ENCODE data around the gene SMIM44. TPM values are rescaled to one million over a fixed set of nuclear protein-coding genes. Genes with fewer than 3 reads are reported as not detected.

SMIM44 gene
- total and polyA plus RNA-seq, 4 donors, result not detected

- Histone ChIP-seq H3K36me3 (ENCODE audit: control insufficient read depth in 1 of 2, insufficient read depth in 2 of 2, low read length in 1 of 2) (no peaks in the 10 kb centered on the region), H3K27ac (ENCODE audit: low read depth in 1 of 2, low read length in 2 of 2) (no peak overlapping the region), H3K9me3 (ENCODE audit: control insufficient read depth, low read length) (no peaks in the 10 kb centered on the region), H3K27me3 (ENCODE audit: control insufficient read depth in 1 of 2, insufficient read depth in 2 of 2, low read length in 1 of 2) (no peaks in the 10 kb centered on the region), H3K4me1 (ENCODE audit: control insufficient read depth in 1 of 2, insufficient read depth in 2 of 2, low read length in 2 of 2) (no peaks in the 10 kb centered on the region), H3K4me3 (ENCODE audit: low read length in 2 of 2) (no peak overlapping the region)
- intact Hi-C loops (cut with DNase I), result loop anchor here (5.0 kb wide), 2 partner anchors 38 to 143 kb away; no protein-coding TSS in a partner anchor
- ATAC-seq (ENCODE audit: low FRiP score), result no peak
- no peak for DNase-seq
- WGBS, 2 donors, result 46 to 57% methylated on average over 14 of the region's 14 CpGs
These were observed 13.4 kb downstream of the SMIM44 start for GRCh38 chr19:3469638-3470499.

- no peak for ATAC-seq (ENCODE audit: low FRiP score)
- Histone ChIP-seq H3K4me1 (ENCODE audit: control insufficient read depth in 1 of 2, insufficient read depth in 2 of 2, low read length in 2 of 2) (no peaks in the 10 kb centered on the region), H3K4me3 (ENCODE audit: low read length in 2 of 2) (no peak overlapping the region), H3K36me3 (ENCODE audit: control insufficient read depth in 1 of 2, insufficient read depth in 2 of 2, low read length in 1 of 2) (no peaks in the 10 kb centered on the region), H3K27me3 (ENCODE audit: control insufficient read depth in 1 of 2, insufficient read depth in 2 of 2, low read length in 1 of 2) (no peaks in the 10 kb centered on the region), H3K27ac (ENCODE audit: low read depth in 1 of 2, low read length in 2 of 2) (no peak overlapping the region), H3K9me3 (ENCODE audit: control insufficient read depth, low read length) (no peaks in the 10 kb centered on the region)
- no peak for DNase-seq
- WGBS, 2 donors, result 78 to 84% methylated on average over 3 of the region's 3 CpGs
- intact Hi-C loops (cut with DNase I), result loop anchor here in 1 of 2 donors (5.0 kb wide), 1 partner anchor 36 kb away; no protein-coding TSS in a partner anchor
These were observed 15.0 kb downstream of the SMIM44 start for GRCh38 chr19:3468211-3468610.

- 76 to 77% methylated on average over 10 of the region's 10 CpGs for WGBS, 2 donors
- Histone ChIP-seq H3K4me1 (ENCODE audit: control insufficient read depth in 1 of 2, insufficient read depth in 2 of 2, low read length in 2 of 2) (no peaks in the 10 kb centered on the region), H3K27ac (ENCODE audit: low read depth in 1 of 2, low read length in 2 of 2) (peak overlapping the region in 1 of 2 donors; percentile 53), H3K36me3 (ENCODE audit: control insufficient read depth in 1 of 2, insufficient read depth in 2 of 2, low read length in 1 of 2) (no peaks in the 10 kb centered on the region), H3K27me3 (ENCODE audit: control insufficient read depth in 1 of 2, insufficient read depth in 2 of 2, low read length in 1 of 2) (no peaks in the 10 kb centered on the region), H3K4me3 (ENCODE audit: low read length in 2 of 2) (no peak overlapping the region), H3K9me3 (ENCODE audit: control insufficient read depth, low read length) (no peaks in the 10 kb centered on the region)
- ATAC-seq (ENCODE audit: low FRiP score) (no peak), DNase-seq (no peak)
- intact Hi-C loops (cut with DNase I), result loop anchor here in 1 of 2 donors (5.0 kb wide), 1 partner anchor 35 kb away; no protein-coding TSS in a partner anchor
These were observed 15.6 kb downstream of the SMIM44 start for GRCh38 chr19:3467437-3468198.

- H3K27me3 ChIP-seq (ENCODE audit: control insufficient read depth in 1 of 2, insufficient read depth in 2 of 2, low read length in 1 of 2), result no peaks in the 10 kb centered on the region
- no peaks in the 10 kb centered on the region for H3K4me1 ChIP-seq (ENCODE audit: control insufficient read depth in 1 of 2, insufficient read depth in 2 of 2, low read length in 2 of 2)
- no peaks in the 10 kb centered on the region for H3K36me3 ChIP-seq (ENCODE audit: control insufficient read depth in 1 of 2, insufficient read depth in 2 of 2, low read length in 1 of 2)
- peak in 1 of 2 donors; percentile 73 for DNase-seq
- H3K4me3 ChIP-seq (ENCODE audit: low read length in 2 of 2), result no peak overlapping the region
- intact Hi-C loops (cut with DNase I), result loop anchor here in 1 of 2 donors (5.0 kb wide), 1 partner anchor 34 kb away; no protein-coding TSS in a partner anchor
- peak overlapping the region in 1 of 2 donors; percentile 46 for H3K27ac ChIP-seq (ENCODE audit: low read depth in 1 of 2, low read length in 2 of 2)
- ATAC-seq (ENCODE audit: low FRiP score), result peak; percentile 60
- WGBS, 2 donors, result 6 to 9% methylated on average over 9 of the region's 9 CpGs
- no peaks in the 10 kb centered on the region for H3K9me3 ChIP-seq (ENCODE audit: control insufficient read depth, low read length)
These were observed 16.6 kb downstream of the SMIM44 start for GRCh38 chr19:3466635-3467034.

- Histone ChIP-seq H3K36me3 (ENCODE audit: control insufficient read depth in 1 of 2, insufficient read depth in 2 of 2, low read length in 1 of 2) (no peaks in the 10 kb centered on the region), H3K9me3 (ENCODE audit: control insufficient read depth, low read length) (no peaks in the 10 kb centered on the region), H3K27ac (ENCODE audit: low read depth in 1 of 2, low read length in 2 of 2) (peak overlapping the region in 1 of 2 donors; percentile 53), H3K4me3 (ENCODE audit: low read length in 2 of 2) (no peak overlapping the region), H3K27me3 (ENCODE audit: control insufficient read depth in 1 of 2, insufficient read depth in 2 of 2, low read length in 1 of 2) (no peaks in the 10 kb centered on the region), H3K4me1 (ENCODE audit: control insufficient read depth in 1 of 2, insufficient read depth in 2 of 2, low read length in 2 of 2) (no peaks in the 10 kb centered on the region)
- 28 to 29% methylated on average over 7 of the region's 7 CpGs for WGBS, 2 donors
- intact Hi-C loops (cut with DNase I), result loop anchor here in 1 of 2 donors (5.0 kb wide), 1 partner anchor 33 kb away; no protein-coding TSS in a partner anchor
- DNase-seq, result peak; percentile 48 to 74
- no peak for ATAC-seq (ENCODE audit: low FRiP score)
These were observed 17.7 kb downstream of the SMIM44 start for GRCh38 chr19:3465552-3465951.

- Histone ChIP-seq H3K36me3 (ENCODE audit: control insufficient read depth in 1 of 2, insufficient read depth in 2 of 2, low read length in 1 of 2) (no peaks in the 10 kb centered on the region), H3K4me3 (ENCODE audit: low read length in 2 of 2) (no peak overlapping the region), H3K4me1 (ENCODE audit: control insufficient read depth in 1 of 2, insufficient read depth in 2 of 2, low read length in 2 of 2) (peaks cover 0 to 2% of the 10 kb centered on the region in 2 donors), H3K27ac (ENCODE audit: low read depth in 1 of 2, low read length in 2 of 2) (peak overlapping the region in 1 of 2 donors; percentile 22), H3K9me3 (ENCODE audit: control insufficient read depth, low read length) (no peaks in the 10 kb centered on the region), H3K27me3 (ENCODE audit: control insufficient read depth in 1 of 2, insufficient read depth in 2 of 2, low read length in 1 of 2) (no peaks in the 10 kb centered on the region)
- ATAC-seq (ENCODE audit: low FRiP score) (no peak), DNase-seq (peak; percentile 56 to 77)
- intact Hi-C loops (cut with DNase I), result loop anchor here in 1 of 2 donors (5.0 kb wide), 1 partner anchor 32 kb away; no protein-coding TSS in a partner anchor
- WGBS, 2 donors, result 38 to 52% methylated on average over 27 to 31 of the region's 31 CpGs
These were observed 18.5 kb downstream of the SMIM44 start for GRCh38 chr19:3464587-3465235.

- Histone ChIP-seq H3K36me3 (ENCODE audit: control insufficient read depth in 1 of 2, insufficient read depth in 2 of 2, low read length in 1 of 2) (no peaks in the 10 kb centered on the region), H3K27me3 (ENCODE audit: control insufficient read depth in 1 of 2, insufficient read depth in 2 of 2, low read length in 1 of 2) (no peaks in the 10 kb centered on the region), H3K9me3 (ENCODE audit: control insufficient read depth, low read length) (no peaks in the 10 kb centered on the region), H3K4me1 (ENCODE audit: control insufficient read depth in 1 of 2, insufficient read depth in 2 of 2, low read length in 2 of 2) (peaks cover 0 to 2% of the 10 kb centered on the region in 2 donors), H3K4me3 (ENCODE audit: low read length in 2 of 2) (no peak overlapping the region), H3K27ac (ENCODE audit: low read depth in 1 of 2, low read length in 2 of 2) (peak overlapping the region in 1 of 2 donors; percentile 46)
- ATAC-seq (ENCODE audit: low FRiP score), result no peak
- peak in 1 of 2 donors; percentile 74 for DNase-seq
- 65 to 67% methylated on average over 44 to 57 of the region's 57 CpGs for WGBS, 2 donors
- intact Hi-C loops (cut with DNase I), result no loop called here
These were observed 19.3 kb downstream of the SMIM44 start for GRCh38 chr19:3463714-3464586.

Data from aorta (tissue), 5 donors.